ENCODE data around the gene MRC1.

The MRC1 gene

DNA sequence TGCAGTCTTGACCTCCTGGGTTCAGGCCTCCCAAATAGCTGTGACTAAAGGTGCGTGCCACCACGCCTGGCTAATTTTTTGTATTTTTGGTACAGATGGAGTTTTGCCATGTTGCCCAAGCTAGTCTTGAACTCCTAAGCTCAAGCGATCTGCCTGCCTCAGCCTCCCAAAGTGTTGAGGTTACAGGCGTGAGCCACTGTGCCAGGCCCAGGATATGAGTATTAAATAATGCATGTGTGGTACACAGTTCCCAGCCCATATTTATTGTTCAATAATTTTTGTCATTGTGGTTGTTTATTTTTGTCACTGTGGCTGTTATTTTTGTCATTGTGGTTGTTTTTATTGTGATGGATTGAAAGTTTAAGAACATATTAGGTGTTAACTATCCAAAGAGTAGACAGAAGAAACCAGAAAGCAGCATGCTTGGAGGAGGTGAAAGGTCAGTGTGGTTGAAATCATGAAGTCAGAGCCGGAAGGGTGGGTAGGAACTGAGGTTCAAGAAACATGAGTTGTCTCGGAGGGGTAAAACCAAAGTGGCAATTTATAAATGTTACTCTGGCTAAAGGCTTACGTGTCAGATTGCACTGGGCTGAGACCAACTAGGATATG, 45.0 kb downstream of the MRC1 start (continued):
- TF ChIP-seq ZNF596 (tag by site-specific recombination; IDR thresholded peaks at IDR 0.05) (no peak), ZNF280C (tag by site-specific recombination; IDR thresholded peaks at IDR 0.05) (no peak), SALL2 (tag by site-specific recombination; IDR thresholded peaks at IDR 0.05; ENCODE audit: borderline replicate concordance) (no peak), ZBTB48 (tag by site-specific recombination; IDR thresholded peaks at IDR 0.05) (no peak), ZNF776 (tag by site-specific recombination; IDR thresholded peaks at IDR 0.05; ENCODE audit: borderline replicate concordance) (no peak), BCL11B (tag by site-specific recombination; IDR thresholded peaks at IDR 0.05; ENCODE audit: low read depth) (no peak), ZNF544 (tag by site-specific recombination; IDR thresholded peaks at IDR 0.05) (no peak), ZNF792 (tag by site-specific recombination; IDR thresholded peaks at IDR 0.05) (no peak)
- TF ChIP-seq, protein P1, sequence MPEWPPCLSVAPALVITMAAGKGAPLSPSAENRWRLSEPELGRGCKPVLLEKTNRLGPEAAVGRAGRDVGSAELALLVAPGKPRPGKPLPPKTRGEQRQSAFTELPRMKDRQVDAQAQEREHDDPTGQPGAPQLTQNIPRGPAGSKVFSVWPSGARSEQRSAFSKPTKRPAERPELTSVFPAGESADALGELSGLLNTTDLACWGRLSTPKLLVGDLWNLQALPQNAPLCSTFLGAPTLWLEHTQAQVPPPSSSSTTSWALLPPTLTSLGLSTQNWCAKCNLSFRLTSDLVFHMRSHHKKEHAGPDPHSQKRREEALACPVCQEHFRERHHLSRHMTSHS (tag by site-specific recombination; IDR thresholded peaks at IDR 0.05): no peak
- TF ChIP-seq, protein P2, sequence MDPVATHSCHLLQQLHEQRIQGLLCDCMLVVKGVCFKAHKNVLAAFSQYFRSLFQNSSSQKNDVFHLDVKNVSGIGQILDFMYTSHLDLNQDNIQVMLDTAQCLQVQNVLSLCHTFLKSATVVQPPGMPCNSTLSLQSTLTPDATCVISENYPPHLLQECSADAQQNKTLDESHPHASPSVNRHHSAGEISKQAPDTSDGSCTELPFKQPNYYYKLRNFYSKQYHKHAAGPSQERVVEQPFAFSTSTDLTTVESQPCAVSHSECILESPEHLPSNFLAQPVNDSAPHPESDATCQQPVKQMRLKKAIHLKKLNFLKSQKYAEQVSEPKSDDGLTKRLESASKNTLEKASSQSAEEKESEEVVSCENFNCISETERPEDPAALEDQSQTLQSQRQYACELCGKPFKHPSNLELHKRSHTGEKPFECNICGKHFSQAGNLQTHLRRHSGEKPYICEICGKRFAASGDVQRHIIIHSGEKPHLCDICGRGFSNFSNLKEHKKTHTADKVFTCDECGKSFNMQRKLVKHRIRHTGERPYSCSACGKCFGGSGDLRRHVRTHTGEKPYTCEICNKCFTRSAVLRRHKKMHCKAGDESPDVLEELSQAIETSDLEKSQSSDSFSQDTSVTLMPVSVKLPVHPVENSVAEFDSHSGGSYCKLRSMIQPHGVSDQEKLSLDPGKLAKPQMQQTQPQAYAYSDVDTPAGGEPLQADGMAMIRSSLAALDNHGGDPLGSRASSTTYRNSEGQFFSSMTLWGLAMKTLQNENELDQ (tag by site-specific recombination; IDR thresholded peaks at IDR 0.05; ENCODE audit: low read depth): no peak
- TF ChIP-seq, protein P3, sequence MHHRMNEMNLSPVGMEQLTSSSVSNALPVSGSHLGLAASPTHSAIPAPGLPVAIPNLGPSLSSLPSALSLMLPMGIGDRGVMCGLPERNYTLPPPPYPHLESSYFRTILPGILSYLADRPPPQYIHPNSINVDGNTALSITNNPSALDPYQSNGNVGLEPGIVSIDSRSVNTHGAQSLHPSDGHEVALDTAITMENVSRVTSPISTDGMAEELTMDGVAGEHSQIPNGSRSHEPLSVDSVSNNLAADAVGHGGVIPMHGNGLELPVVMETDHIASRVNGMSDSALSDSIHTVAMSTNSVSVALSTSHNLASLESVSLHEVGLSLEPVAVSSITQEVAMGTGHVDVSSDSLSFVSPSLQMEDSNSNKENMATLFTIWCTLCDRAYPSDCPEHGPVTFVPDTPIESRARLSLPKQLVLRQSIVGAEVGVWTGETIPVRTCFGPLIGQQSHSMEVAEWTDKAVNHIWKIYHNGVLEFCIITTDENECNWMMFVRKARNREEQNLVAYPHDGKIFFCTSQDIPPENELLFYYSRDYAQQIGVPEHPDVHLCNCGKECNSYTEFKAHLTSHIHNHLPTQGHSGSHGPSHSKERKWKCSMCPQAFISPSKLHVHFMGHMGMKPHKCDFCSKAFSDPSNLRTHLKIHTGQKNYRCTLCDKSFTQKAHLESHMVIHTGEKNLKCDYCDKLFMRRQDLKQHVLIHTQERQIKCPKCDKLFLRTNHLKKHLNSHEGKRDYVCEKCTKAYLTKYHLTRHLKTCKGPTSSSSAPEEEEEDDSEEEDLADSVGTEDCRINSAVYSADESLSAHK (tag by site-specific recombination; IDR thresholded peaks at IDR 0.05): no peak

DNA sequence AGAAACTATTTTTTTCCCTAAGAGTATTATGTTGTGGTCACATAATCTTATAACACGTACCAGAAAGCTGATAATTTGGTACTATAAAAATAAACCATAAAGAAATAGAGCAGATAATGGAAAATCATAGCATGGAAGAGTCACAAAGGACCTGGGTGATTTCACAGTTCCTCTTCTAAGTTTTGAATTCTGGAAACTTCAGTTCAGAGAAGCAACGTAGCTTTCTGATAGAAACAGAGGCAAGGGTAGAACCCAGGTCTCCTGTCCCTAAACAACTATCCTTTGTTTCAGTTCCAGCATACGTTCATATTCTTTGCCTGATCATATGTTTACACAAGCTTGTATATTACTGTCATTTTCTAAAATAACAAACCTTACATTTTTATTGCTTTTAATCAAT, 47.9 kb downstream of the MRC1 start:
- no peaks in the 10 kb centered on the region for H3K36me3 ChIP-seq (ENCODE audit: control insufficient read depth in 2 of 2, insufficient read depth in 1 of 2, low read length in 2 of 2)
- CTCF ChIA-PET: interaction anchor here (0.6 to 0.9 kb wide), 2 partner anchors 12 to 248 kb away, joined by 3 to 5 read pairs; no protein-coding TSS in a partner anchor

DNA sequence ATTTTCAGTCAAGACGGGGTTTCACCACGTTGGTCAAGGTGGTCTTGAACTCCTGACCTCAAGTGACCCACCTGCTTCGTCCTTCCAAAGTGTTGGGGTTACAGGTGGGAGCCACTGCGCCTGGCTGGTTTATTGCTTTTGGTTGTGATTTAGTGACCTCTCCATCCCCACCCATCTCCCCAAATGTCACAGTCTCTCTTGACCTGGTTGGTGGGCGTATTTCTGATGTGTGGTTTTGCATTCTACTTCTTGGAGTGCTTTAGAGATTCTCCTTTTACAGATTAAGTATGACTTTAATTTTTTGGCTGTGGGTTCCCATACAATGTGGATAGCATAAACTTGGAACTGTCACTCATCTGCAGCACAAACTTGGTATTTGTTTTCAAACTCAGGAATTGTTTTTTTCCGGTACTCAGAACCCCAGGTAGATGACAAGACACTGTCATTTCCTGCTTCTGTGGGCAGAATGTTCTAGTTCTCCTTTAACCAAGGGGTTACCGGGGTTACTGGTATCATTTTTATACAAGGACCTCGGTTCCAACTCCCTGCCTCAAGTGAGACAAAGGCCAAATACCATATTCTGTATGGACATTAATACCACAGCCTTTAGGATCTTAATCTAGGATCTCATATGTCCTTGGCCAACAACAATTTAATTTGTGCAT, 50.5 kb downstream of the MRC1 start:
- Histone ChIP-seq H3K4me1 (ENCODE audit: control insufficient read depth, insufficient read depth, low read length) (no peaks in the 10 kb centered on the region), H3K36me3 (ENCODE audit: control insufficient read depth in 2 of 2, insufficient read depth in 1 of 2, low read length in 2 of 2) (no peaks in the 10 kb centered on the region), H3K9me3 (ENCODE audit: control insufficient read depth, insufficient read depth, low read depth, low read length) (no peaks in the 10 kb centered on the region), H3K27ac (ENCODE audit: extremely low read depth, low read depth, low read length) (no peak overlapping the region), H3K4me3 (ENCODE audit: low read depth, low read length) (no peak overlapping the region)
- ChIA-PET CTCF (no interaction called here), POLR2A (no interaction called here)
- TF ChIP-seq ZNF670 (tag by site-specific recombination; IDR thresholded peaks at IDR 0.05; ENCODE audit: low read depth) (no peak), HOXA7 (CRISPR knock-in tag; IDR thresholded peaks at IDR 0.05; ENCODE audit: borderline replicate concordance) (no peak), ZNF837 (tag by site-specific recombination; IDR thresholded peaks at IDR 0.05) (no peak), ZNF274 (IDR thresholded peaks at IDR 0.05; ENCODE audit: low read length) (no peak), ZNF274 (tag by site-specific recombination; IDR thresholded peaks at IDR 0.05; ENCODE audit: borderline replicate concordance) (no peak), PRDM1 (tag by site-specific recombination; IDR thresholded peaks at IDR 0.05) (no peak), ZNF677 (tag by site-specific recombination; IDR thresholded peaks at IDR 0.05) (no peak), ZNF626 (tag by site-specific recombination; IDR thresholded peaks at IDR 0.05) (no peak)
- TF ChIP-seq, protein P4, sequence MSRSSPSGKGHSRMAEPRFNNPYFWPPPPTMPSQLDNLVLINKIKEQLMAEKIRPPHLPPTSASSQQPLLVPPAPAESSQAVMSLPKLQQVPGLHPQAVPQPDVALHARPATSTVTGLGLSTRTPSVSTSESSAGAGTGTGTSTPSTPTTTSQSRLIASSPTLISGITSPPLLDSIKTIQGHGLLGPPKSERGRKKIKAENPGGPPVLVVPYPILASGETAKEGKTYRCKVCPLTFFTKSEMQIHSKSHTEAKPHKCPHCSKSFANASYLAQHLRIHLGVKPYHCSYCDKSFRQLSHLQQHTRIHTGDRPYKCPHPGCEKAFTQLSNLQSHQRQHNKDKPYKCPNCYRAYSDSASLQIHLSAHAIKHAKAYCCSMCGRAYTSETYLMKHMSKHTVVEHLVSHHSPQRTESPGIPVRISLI (tag by site-specific recombination; IDR thresholded peaks at IDR 0.05): no peak

More for the DNA sequence above, 47.9 kb downstream of the MRC1 start:
- POLR2A ChIA-PET: no interaction called here
- H3K27ac ChIP-seq (ENCODE audit: extremely low read depth, low read depth, low read length): no peak overlapping the region
- no peaks in the 10 kb centered on the region for H3K4me1 ChIP-seq (ENCODE audit: control insufficient read depth, insufficient read depth, low read length)
- TF ChIP-seq KLF16 (tag by site-specific recombination; IDR thresholded peaks at IDR 0.05) (no peak), ZNF777 (tag by site-specific recombination; IDR thresholded peaks at IDR 0.05; ENCODE audit: borderline replicate concordance) (no peak), MYNN (tag by site-specific recombination; IDR thresholded peaks at IDR 0.05; ENCODE audit: borderline replicate concordance) (no peak)
- H3K4me3 ChIP-seq (ENCODE audit: low read depth, low read length): no peak overlapping the region
- no peaks in the 10 kb centered on the region for H3K9me3 ChIP-seq (ENCODE audit: control insufficient read depth, insufficient read depth, low read depth, low read length)

Measured in HEK293 (cell line).